Ovary (tissue), 3 donors: ENCODE data around the gene NCCRP1.

Experiments
- POLR2A ChIP-seq: fragments of 450-650 bp; IDR thresholded peaks from one replicate; pipeline ENCODE4 v1.6.1; 2017; ENCODE audit warnings: antibody characterized with exemption, mild to moderate bottlenecking, moderate library complexity
- TF ChIP-seq, protein P1 (sequence below), 3 donors: fragments of 450-650 bp in 2 of 3; fragments of 200-600 bp in 1 of 3; IDR thresholded peaks; one replicate each; pipeline versions ENCODE4 v1.5.1 to v1.8.0; 2016 to 2022; ENCODE audit warnings: antibody characterized with exemption in 3 of 3, mild to moderate bottlenecking in 1 of 3
- donor health status: DM: no; HTN: no; CAD: no.

DNA sequence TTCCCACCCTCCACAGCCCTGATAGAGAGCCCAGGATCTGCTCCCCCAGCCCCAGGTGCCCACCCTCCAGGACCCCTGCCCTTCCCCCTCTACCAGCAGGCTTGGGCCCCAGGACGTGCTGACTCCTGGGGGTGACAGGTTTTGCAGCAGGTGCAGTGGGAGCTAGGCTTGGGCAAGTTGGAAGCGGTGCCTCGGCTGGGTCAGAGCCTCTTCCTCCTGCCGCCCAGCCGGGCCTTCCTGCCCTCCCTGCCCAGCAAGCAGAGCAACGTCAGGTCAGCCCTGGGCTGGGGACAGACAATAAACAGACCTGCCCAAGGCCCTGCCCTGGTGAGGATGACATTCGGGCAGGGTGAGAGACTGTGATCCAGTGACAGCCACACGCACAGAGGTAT is 9.2 kb upstream of the NCCRP1 start:
- TF ChIP-seq, protein P1, sequence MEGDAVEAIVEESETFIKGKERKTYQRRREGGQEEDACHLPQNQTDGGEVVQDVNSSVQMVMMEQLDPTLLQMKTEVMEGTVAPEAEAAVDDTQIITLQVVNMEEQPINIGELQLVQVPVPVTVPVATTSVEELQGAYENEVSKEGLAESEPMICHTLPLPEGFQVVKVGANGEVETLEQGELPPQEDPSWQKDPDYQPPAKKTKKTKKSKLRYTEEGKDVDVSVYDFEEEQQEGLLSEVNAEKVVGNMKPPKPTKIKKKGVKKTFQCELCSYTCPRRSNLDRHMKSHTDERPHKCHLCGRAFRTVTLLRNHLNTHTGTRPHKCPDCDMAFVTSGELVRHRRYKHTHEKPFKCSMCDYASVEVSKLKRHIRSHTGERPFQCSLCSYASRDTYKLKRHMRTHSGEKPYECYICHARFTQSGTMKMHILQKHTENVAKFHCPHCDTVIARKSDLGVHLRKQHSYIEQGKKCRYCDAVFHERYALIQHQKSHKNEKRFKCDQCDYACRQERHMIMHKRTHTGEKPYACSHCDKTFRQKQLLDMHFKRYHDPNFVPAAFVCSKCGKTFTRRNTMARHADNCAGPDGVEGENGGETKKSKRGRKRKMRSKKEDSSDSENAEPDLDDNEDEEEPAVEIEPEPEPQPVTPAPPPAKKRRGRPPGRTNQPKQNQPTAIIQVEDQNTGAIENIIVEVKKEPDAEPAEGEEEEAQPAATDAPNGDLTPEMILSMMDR (IDR thresholded peaks at IDR 0.05), result no peak
- no peak for TF ChIP-seq POLR2A
